Mesendoderm (in vitro differentiated cells): ENCODE results near the gene LONRF3.

Source experiments
- DNase-seq: peaks from one replicate; pipeline ENCODE4 v3.0.0; 2013
- H2AK5ac ChIP-seq: 2 replicates; pipeline ENCODE4 v1.6.1; 2013; ENCODE audit warnings: low read length, inconsistent platforms
- H2BK120ac ChIP-seq: 2 replicates; pipeline ENCODE4 v1.6.1; 2013; ENCODE audit warnings: low read depth, mild to moderate bottlenecking, low read length, moderate library complexity, mixed read lengths
- H2BK15ac ChIP-seq: replicated peaks from 2 replicates; pipeline ENCODE4 v1.6.1; 2013; ENCODE audit warnings: low read depth, mild to moderate bottlenecking, moderate library complexity
- H2BK5ac ChIP-seq: 2 replicates; pipeline ENCODE4 v1.6.1; 2013; ENCODE audit warnings: low read length, inconsistent platforms
- H3K18ac ChIP-seq: 2 replicates; pipeline ENCODE4 v1.6.1; 2013; ENCODE audit warnings: mild to moderate bottlenecking, low read length, mixed read lengths
- H3K23ac ChIP-seq: one replicate; pipeline ENCODE4 v1.6.1; 2013; ENCODE audit warnings: low read length
- H3K27ac ChIP-seq: 2 replicates; pipeline ENCODE4 v1.5.1; 2013; ENCODE audit warnings: low read depth, mild to moderate bottlenecking, inconsistent platforms, low read length, moderate library complexity
- H3K27me3 ChIP-seq: 2 replicates; pipeline ENCODE4 v1.6.1; 2013; ENCODE audit warnings: low read length, control low read depth, mild to moderate bottlenecking, inconsistent platforms; ENCODE audit not compliant: insufficient read depth, poor library complexity
- H3K36me3 ChIP-seq: 2 replicates; pipeline ENCODE4 v1.6.1; 2013; ENCODE audit warnings: low read length, inconsistent platforms; ENCODE audit not compliant: control insufficient read depth, insufficient read depth
- H3K4ac ChIP-seq: one replicate; pipeline ENCODE4 v1.6.1; 2013; ENCODE audit warnings: low read depth, mild to moderate bottlenecking, low read length, moderate library complexity
- H3K4me1 ChIP-seq: 2 replicates; pipeline ENCODE4 v1.6.1; 2013; ENCODE audit warnings: low read depth, low read length, inconsistent platforms; ENCODE audit not compliant: control insufficient read depth
- H3K4me2 ChIP-seq: 2 replicates; pipeline ENCODE4 v1.6.1; 2013; ENCODE audit warnings: low read length
- H3K4me3 ChIP-seq: 2 replicates; pipeline ENCODE4 v1.5.1; 2013; ENCODE audit warnings: mild to moderate bottlenecking, low read length
- H3K56ac ChIP-seq: one replicate; pipeline ENCODE4 v1.6.1; 2013; ENCODE audit warnings: low read length
- H3K79me1 ChIP-seq: 2 replicates; pipeline ENCODE4 v1.6.1; 2013; ENCODE audit warnings: low read length, inconsistent platforms
- H3K79me2 ChIP-seq: 2 replicates; pipeline ENCODE4 v1.6.1; 2013; ENCODE audit warnings: mild to moderate bottlenecking, low read length; ENCODE audit not compliant: control insufficient read depth, insufficient read depth
- H3K9ac ChIP-seq: 2 replicates; pipeline ENCODE4 v1.6.1; 2013; ENCODE audit warnings: low read length, inconsistent platforms
- H4K5ac ChIP-seq: one replicate; pipeline ENCODE4 v1.6.1; 2013; ENCODE audit warnings: low read length
- H4K8ac ChIP-seq: one replicate; pipeline ENCODE4 v1.6.1; 2013; ENCODE audit warnings: low read depth, mild to moderate bottlenecking, control low read depth, low read length, moderate library complexity
- whole genome bisulfite sequencing: extraction: QIAGEN DNeasy Blood & Tissue Kit; methylation state at CpG from one replicate; pipeline ENCODE4 v1.1.7; 2013; ENCODE audit warnings: low lambda C conversion rate, missing lambda C conversion rate; ENCODE audit not compliant: insufficient coverage; ENCODE audit errors: extremely low coverage; 5-methylcytosine and 5-hydroxymethylcytosine counted together

Gene LONRF3

GRCh38 chrX:119041175-119041574 lies 66.8 kb downstream of the LONRF3 start:
- no peak overlapping the region for H2BK5ac ChIP-seq
- no peak overlapping the region for H4K8ac ChIP-seq
- H3K4ac ChIP-seq, result no peak overlapping the region
- H2BK15ac ChIP-seq, result no peak overlapping the region
- H2BK120ac ChIP-seq, result no peak overlapping the region
- no peak overlapping the region for H3K4me3 ChIP-seq
- H3K56ac ChIP-seq, result no peak overlapping the region
- H3K9ac ChIP-seq, result no peak overlapping the region
- peak; percentile 34 for DNase-seq
- no peak overlapping the region for H3K18ac ChIP-seq
- no peak overlapping the region for H3K27ac ChIP-seq
- no peak overlapping the region for H2AK5ac ChIP-seq
- H3K27me3 ChIP-seq, result no peaks in the 10 kb centered on the region
- no peaks in the 10 kb centered on the region for H3K79me1 ChIP-seq
- no peak overlapping the region for H4K5ac ChIP-seq
- H3K79me2 ChIP-seq, result no peaks in the 10 kb centered on the region
- H3K4me2 ChIP-seq, result no peak overlapping the region
- H3K4me1 ChIP-seq, result no peaks in the 10 kb centered on the region
- no peaks in the 10 kb centered on the region for H3K36me3 ChIP-seq
- no CpG with 5 or more reads among the region's 4 CpGs for WGBS
- H3K23ac ChIP-seq, result no peak overlapping the region

GRCh38 chrX:119042040-119042439 lies 67.6 kb downstream of the LONRF3 start:
- no peaks in the 10 kb centered on the region for H3K79me2 ChIP-seq
- no CpG with 5 or more reads among the region's 3 CpGs for WGBS

GRCh38 chrX:119042996-119043395 lies 68.6 kb downstream of the LONRF3 start:
- no peak overlapping the region for H2BK15ac ChIP-seq
- H2BK5ac ChIP-seq, result no peak overlapping the region
- H3K4me1 ChIP-seq, result no peaks in the 10 kb centered on the region
- H4K8ac ChIP-seq, result no peak overlapping the region
- no peak overlapping the region for H3K4me3 ChIP-seq
- H2BK120ac ChIP-seq, result no peak overlapping the region
- no peak overlapping the region for H3K27ac ChIP-seq
- no peak overlapping the region for H3K18ac ChIP-seq
- no peak overlapping the region for H3K23ac ChIP-seq
- WGBS, result no CpG with 5 or more reads among the region's 1 CpG
- no peak overlapping the region for H3K56ac ChIP-seq
- no peak overlapping the region for H4K5ac ChIP-seq
- no peaks in the 10 kb centered on the region for H3K79me1 ChIP-seq
- no peak overlapping the region for H2AK5ac ChIP-seq
- no peak overlapping the region for H3K9ac ChIP-seq
- no peaks in the 10 kb centered on the region for H3K27me3 ChIP-seq
- H3K4me2 ChIP-seq, result no peak overlapping the region
- no peaks in the 10 kb centered on the region for H3K36me3 ChIP-seq
- no peak overlapping the region for H3K4ac ChIP-seq
- H3K79me2 ChIP-seq, result no peaks in the 10 kb centered on the region
- no peak for DNase-seq

More at GRCh38 chrX:119042040-119042439, 67.6 kb downstream of the LONRF3 start:
- no peak overlapping the region for H3K4me2 ChIP-seq
- no peak overlapping the region for H2BK5ac ChIP-seq
- no peak for DNase-seq
- no peak overlapping the region for H3K27ac ChIP-seq
- H3K79me1 ChIP-seq, result no peaks in the 10 kb centered on the region
- no peak overlapping the region for H2BK120ac ChIP-seq
- no peak overlapping the region for H4K8ac ChIP-seq
- H3K36me3 ChIP-seq, result no peaks in the 10 kb centered on the region
- no peak overlapping the region for H3K18ac ChIP-seq
- H3K56ac ChIP-seq, result no peak overlapping the region
- H3K4me1 ChIP-seq, result no peaks in the 10 kb centered on the region
- no peak overlapping the region for H3K4ac ChIP-seq
- H2AK5ac ChIP-seq, result no peak overlapping the region
- H3K9ac ChIP-seq, result no peak overlapping the region
- no peaks in the 10 kb centered on the region for H3K27me3 ChIP-seq
- H4K5ac ChIP-seq, result no peak overlapping the region
- H2BK15ac ChIP-seq, result no peak overlapping the region
- H3K23ac ChIP-seq, result no peak overlapping the region
- H3K4me3 ChIP-seq, result no peak overlapping the region

GRCh38 chrX:119045884-119046283 lies 71.5 kb downstream of the LONRF3 start:
- H2BK15ac ChIP-seq, result no peak overlapping the region
- no peak overlapping the region for H3K4ac ChIP-seq
- H3K18ac ChIP-seq, result no peak overlapping the region
- H3K27me3 ChIP-seq, result no peaks in the 10 kb centered on the region
- DNase-seq, result no peak
- no peak overlapping the region for H3K27ac ChIP-seq
- H2BK120ac ChIP-seq, result no peak overlapping the region
- H3K79me1 ChIP-seq, result no peaks in the 10 kb centered on the region
- H3K23ac ChIP-seq, result no peak overlapping the region
- H4K8ac ChIP-seq, result no peak overlapping the region
- no CpG with 5 or more reads among the region's 2 CpGs for WGBS
- H3K79me2 ChIP-seq, result no peaks in the 10 kb centered on the region
- H3K36me3 ChIP-seq, result no peaks in the 10 kb centered on the region
- H4K5ac ChIP-seq, result no peak overlapping the region
- no peak overlapping the region for H3K56ac ChIP-seq
- no peak overlapping the region for H2AK5ac ChIP-seq
- H3K4me2 ChIP-seq, result no peak overlapping the region
- H2BK5ac ChIP-seq, result no peak overlapping the region
- no peaks in the 10 kb centered on the region for H3K4me1 ChIP-seq
- no peak overlapping the region for H3K4me3 ChIP-seq
- H3K9ac ChIP-seq, result no peak overlapping the region

- no peaks in the 10 kb centered on the region for H3K79me1 ChIP-seq
- no peaks in the 10 kb centered on the region for H3K4me1 ChIP-seq
- no peak overlapping the region for H3K9ac ChIP-seq
- H2BK120ac ChIP-seq, result no peak overlapping the region
- H3K56ac ChIP-seq, result no peak overlapping the region
- no peak overlapping the region for H3K27ac ChIP-seq
- H3K27me3 ChIP-seq, result no peaks in the 10 kb centered on the region
- H3K18ac ChIP-seq, result no peak overlapping the region
- H3K4me2 ChIP-seq, result no peak overlapping the region
- no peak overlapping the region for H3K23ac ChIP-seq
- no peak overlapping the region for H4K5ac ChIP-seq
- H4K8ac ChIP-seq, result no peak overlapping the region
- no peak overlapping the region for H2BK5ac ChIP-seq
- H3K4me3 ChIP-seq, result no peak overlapping the region
- H2BK15ac ChIP-seq, result no peak overlapping the region
- no peak for DNase-seq
- H3K36me3 ChIP-seq, result no peaks in the 10 kb centered on the region
- H3K79me2 ChIP-seq, result no peaks in the 10 kb centered on the region
- no peak overlapping the region for H2AK5ac ChIP-seq
- H3K4ac ChIP-seq, result no peak overlapping the region
- no CpG with 5 or more reads among the region's 2 CpGs for WGBS
Observed at GRCh38 chrX:119055687-119056086, 81.3 kb downstream of the LONRF3 start.

GRCh38 chrX:119062750-119063374 lies 88.4 kb downstream of the LONRF3 start:
- Histone ChIP-seq H2BK120ac (no peak overlapping the region), H3K23ac (no peak overlapping the region), H3K9ac (no peak overlapping the region), H4K5ac (no peak overlapping the region), H3K4me2 (no peak overlapping the region), H3K27me3 (no peaks in the 10 kb centered on the region), H3K56ac (no peak overlapping the region), H2AK5ac (no peak overlapping the region), H3K4me3 (no peak overlapping the region), H3K4me1 (no peaks in the 10 kb centered on the region), H3K27ac (no peak overlapping the region), H4K8ac (no peak overlapping the region), H3K4ac (no peak overlapping the region), H3K36me3 (no peaks in the 10 kb centered on the region), H3K79me1 (no peaks in the 10 kb centered on the region), H2BK5ac (no peak overlapping the region), H3K18ac (no peak overlapping the region), H3K79me2 (no peaks in the 10 kb centered on the region), H2BK15ac (no peak overlapping the region)
- no CpG with 5 or more reads among the region's 6 CpGs for WGBS
- DNase-seq, result peak; percentile 74
